HEK293 (cell line): Measurements from ENCODE around the gene S100A7.
"Not testable (repeated sequence)": the region's sequence is repeated elsewhere in the genome, so short reads cannot be mapped to it uniquely, and the experiment has no call there.

Experiments used
- CTCF ChIA-PET: fragments of 350-600 bp; formaldehyde crosslinking; extraction: SDS; loops from one replicate; lab custom pipeline; 2021; ENCODE audit warnings: antibody characterized with exemption; lab: Yijun Ruan, JAX
- POLR2A ChIA-PET: fragments of 300-600 bp; formaldehyde crosslinking; extraction: SDS; loops from one replicate; lab custom pipeline; 2020; ENCODE audit warnings: antibody characterized with exemption, inconsistent platforms; lab: Yijun Ruan, JAX
- H3K27ac ChIP-seq: fragments of 200-500 bp; sonication (Bioruptor generic); 2 replicates; pipeline ENCODE4 v1.5.1; 2014; ENCODE audit warnings: low read depth, low read length, control low read depth, inconsistent platforms; ENCODE audit errors: extremely low read depth
- H3K36me3 ChIP-seq, 2 experiments: fragments of 200-500 bp in 1 of 2; sonication (Bioruptor generic) in 1 of 2; 1 replicate in 1 of 2; 2 replicates in 1 of 2; pipeline ENCODE4 v1.5.1; 2014 to 2017; ENCODE audit warnings: inconsistent platforms in 2 of 2, low read length in 2 of 2; ENCODE audit not compliant: control insufficient read depth in 2 of 2, insufficient read depth in 1 of 2
- H3K4me1 ChIP-seq: fragments of 200-500 bp; sonication (Bioruptor generic); 2 replicates; pipeline ENCODE4 v1.5.1; 2014; ENCODE audit warnings: mild to moderate bottlenecking, low read length, inconsistent platforms; ENCODE audit not compliant: control insufficient read depth, insufficient read depth
- H3K4me3 ChIP-seq: 2 replicates; pipeline ENCODE4 v1.5.1; 2011; ENCODE audit warnings: low read depth, mild to moderate bottlenecking, control low read depth, low read length, moderate library complexity
- H3K9me3 ChIP-seq: fragments of 200-500 bp; sonication (Bioruptor generic); 2 replicates; pipeline ENCODE4 v1.5.1; 2014; ENCODE audit warnings: low read depth, low read length, inconsistent platforms; ENCODE audit not compliant: control insufficient read depth, insufficient read depth
- EGR2 ChIP-seq: fragments of 450-650 bp; formaldehyde crosslinking; IDR thresholded peaks from 2 replicates; pipeline ENCODE4 v1.5.1; 2016; ENCODE audit warnings: low read depth, missing biosample characterization, missing genetic modification characterization
- KLF1 ChIP-seq: fragments of 450-650 bp; formaldehyde crosslinking; IDR thresholded peaks from 2 replicates; pipeline ENCODE4 v1.5.1; 2016; ENCODE audit warnings: missing biosample characterization, missing genetic modification characterization
- RBAK ChIP-seq: fragments of 450-650 bp; formaldehyde crosslinking; IDR thresholded peaks from 2 replicates; pipeline ENCODE4 v1.5.1; 2016; ENCODE audit warnings: missing biosample characterization, missing genetic modification characterization
- ZNF404 ChIP-seq: fragments of 450-650 bp; formaldehyde crosslinking; IDR thresholded peaks from 2 replicates; pipeline ENCODE4 v1.5.1; 2017; ENCODE audit warnings: missing biosample characterization, missing genetic modification characterization
- ZNF521 ChIP-seq: fragments of 450-650 bp; formaldehyde crosslinking; IDR thresholded peaks from 2 replicates; pipeline ENCODE4 v1.5.1; 2017; ENCODE audit warnings: missing biosample characterization, mild to moderate bottlenecking, missing genetic modification characterization
- ZNF830 ChIP-seq: fragments of 450-650 bp; IDR thresholded peaks from 2 replicates; pipeline ENCODE4 v1.5.0; 2018; ENCODE audit warnings: missing biosample characterization, missing genetic modification characterization, low read depth, mild to moderate bottlenecking, moderate library complexity
- TF ChIP-seq, protein P1 (sequence below): fragments of 450-650 bp; formaldehyde crosslinking; IDR thresholded peaks from 2 replicates; pipeline ENCODE4 v1.5.1; 2016; ENCODE audit warnings: missing biosample characterization, missing genetic modification characterization
- TF ChIP-seq, protein P2 (sequence below): fragments of 450-650 bp; formaldehyde crosslinking; IDR thresholded peaks from 2 replicates; pipeline ENCODE4 v1.5.1; 2016; ENCODE audit warnings: missing biosample characterization, missing genetic modification characterization, borderline replicate concordance
- TF ChIP-seq, protein P3 (sequence below): fragments of 450-650 bp; formaldehyde crosslinking; IDR thresholded peaks from 2 replicates; pipeline ENCODE4 v1.5.1; 2017; ENCODE audit warnings: missing biosample characterization, missing genetic modification characterization
- TF ChIP-seq, protein P4 (sequence below): IDR thresholded peaks from 2 replicates; pipeline ENCODE4 v1.6.1; 2011; ENCODE audit warnings: mild to moderate bottlenecking, low read depth, low read length, borderline replicate concordance
- TF ChIP-seq, protein P5 (sequence below): fragments of 450-650 bp; formaldehyde crosslinking; IDR thresholded peaks from 2 replicates; pipeline ENCODE4 v1.5.1; 2016; ENCODE audit warnings: missing biosample characterization, missing genetic modification characterization
- TF ChIP-seq, protein P6 (sequence below): fragments of 450-650 bp; formaldehyde crosslinking; conservative IDR thresholded peaks from 2 replicates; pipeline ENCODE4 v1.5.1; 2016; ENCODE audit warnings: low read depth, missing biosample characterization, missing genetic modification characterization

The S100A7 gene

DNA sequence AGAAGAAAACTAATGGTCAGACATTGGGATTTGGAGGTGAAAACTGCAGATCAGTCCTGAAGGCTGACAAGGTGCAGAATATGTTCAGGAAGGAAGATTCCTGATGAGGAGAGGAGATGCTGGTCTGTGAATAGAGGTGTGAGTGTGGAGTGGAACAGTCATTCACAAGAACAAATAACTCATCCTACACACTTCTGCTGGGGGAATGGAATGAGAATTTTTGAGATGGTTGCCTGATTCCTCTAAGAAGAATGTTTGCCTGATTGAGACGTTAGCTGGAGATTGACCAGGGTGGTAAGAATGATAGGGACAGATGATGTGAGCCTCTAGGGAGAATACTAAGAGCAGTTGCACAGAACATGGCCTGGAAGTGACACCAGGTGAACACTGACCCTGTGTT, 4.1 kb downstream of the S100A7 start (continued):
- TF ChIP-seq, protein P1, sequence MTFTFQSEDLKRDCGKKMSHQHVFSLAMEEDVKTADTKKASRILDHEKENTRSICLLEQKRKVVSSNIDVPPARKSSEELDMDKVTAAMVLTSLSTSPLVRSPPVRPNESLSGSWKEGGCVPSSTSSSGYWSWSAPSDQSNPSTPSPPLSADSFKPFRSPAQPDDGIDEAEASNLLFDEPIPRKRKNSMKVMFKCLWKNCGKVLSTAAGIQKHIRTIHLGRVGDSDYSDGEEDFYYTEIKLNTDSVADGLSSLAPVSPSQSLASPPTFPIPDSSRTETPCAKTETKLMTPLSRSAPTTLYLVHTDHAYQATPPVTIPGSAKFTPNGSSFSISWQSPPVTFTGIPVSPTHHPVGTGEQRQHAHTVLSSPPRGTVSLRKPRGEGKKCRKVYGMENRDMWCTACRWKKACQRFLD (tag by site-specific recombination) = no peak
- TF ChIP-seq EGR2 (tag by site-specific recombination) = no peak

DNA sequence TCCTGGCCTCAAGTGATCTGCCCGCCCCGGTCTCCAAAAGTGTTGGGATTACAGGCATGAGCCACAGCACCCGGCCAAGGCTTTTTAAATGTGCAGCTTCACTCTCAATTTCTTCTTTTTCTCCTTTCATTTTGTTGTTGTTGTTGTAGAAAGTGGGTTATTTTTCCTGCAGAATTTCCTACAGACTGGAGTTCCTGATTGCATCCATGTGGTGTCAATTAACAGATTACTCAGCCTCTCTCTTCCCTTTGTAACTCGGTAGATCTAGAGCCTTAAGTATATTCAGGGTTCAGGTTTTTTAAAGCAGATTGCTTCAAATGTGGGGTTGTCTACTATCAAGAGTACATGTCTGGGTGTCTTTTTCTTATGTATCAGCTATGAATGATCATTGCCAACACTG, 11.6 kb downstream of the S100A7 start:
- POLR2A ChIA-PET, H3K27ac ChIP-seq, H3K4me3 ChIP-seq, H3K9me3 ChIP-seq, CTCF ChIA-PET, H3K36me3 ChIP-seq, H3K4me1 ChIP-seq: not testable (repeated sequence)

DNA sequence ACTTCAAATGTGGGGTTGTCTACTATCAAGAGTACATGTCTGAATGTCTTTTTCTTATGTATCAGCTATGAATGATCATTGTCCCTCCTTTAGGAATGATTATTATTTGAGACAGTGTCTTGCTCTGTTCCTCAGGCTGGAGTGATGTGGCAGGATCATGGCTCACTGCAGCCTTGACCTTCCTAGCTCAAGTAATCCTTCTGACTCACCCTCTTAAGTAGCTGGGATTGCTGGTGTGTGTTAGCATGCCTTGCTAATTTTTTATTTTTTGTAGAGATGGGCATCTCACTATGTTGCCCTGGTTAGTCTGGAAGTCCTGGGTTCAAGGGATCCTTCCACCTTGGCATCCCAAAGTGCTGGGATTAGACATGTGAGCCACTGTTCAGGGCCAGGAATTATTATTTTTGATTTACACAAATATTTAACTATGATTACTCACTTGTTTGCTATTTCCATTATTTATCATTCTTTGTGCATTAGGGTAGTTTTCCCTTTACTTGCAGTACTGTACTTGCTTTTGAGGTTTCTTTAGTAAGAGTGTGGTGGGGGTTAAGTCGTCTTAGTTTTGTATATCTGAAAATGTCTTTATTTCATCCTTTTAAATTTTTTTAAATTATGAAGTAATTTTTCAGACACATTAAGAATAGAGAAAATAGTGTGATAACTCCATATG, 12.8 kb downstream of the S100A7 start:
- POLR2A ChIA-PET = interaction anchor here (1.1 kb wide), 1 partner anchor 186 kb away, joined by 3 read pairs; the partner anchor contains the start of gene CHTOP

More for the DNA sequence above, 12.8 kb downstream of the S100A7 start:
- H3K4me1 ChIP-seq = no peaks in the 10 kb centered on the region
- no peak overlapping the region for H3K4me3 ChIP-seq
- CTCF ChIA-PET = interaction anchor here (1.1 kb wide), 1 partner anchor 19 kb away, joined by 3 read pairs; no protein-coding TSS in a partner anchor
- no peak overlapping the region for H3K27ac ChIP-seq
- H3K36me3 ChIP-seq = no peaks in the 10 kb centered on the region
- no peaks in the 10 kb centered on the region for H3K9me3 ChIP-seq
- TF ChIP-seq ZNF404 (no peak), RBAK (no peak), ZNF521 (tag by site-specific recombination) (no peak), KLF1 (tag by site-specific recombination) (no peak), ZNF830 (tag by site-specific recombination) (no peak)
- TF ChIP-seq, protein P2, sequence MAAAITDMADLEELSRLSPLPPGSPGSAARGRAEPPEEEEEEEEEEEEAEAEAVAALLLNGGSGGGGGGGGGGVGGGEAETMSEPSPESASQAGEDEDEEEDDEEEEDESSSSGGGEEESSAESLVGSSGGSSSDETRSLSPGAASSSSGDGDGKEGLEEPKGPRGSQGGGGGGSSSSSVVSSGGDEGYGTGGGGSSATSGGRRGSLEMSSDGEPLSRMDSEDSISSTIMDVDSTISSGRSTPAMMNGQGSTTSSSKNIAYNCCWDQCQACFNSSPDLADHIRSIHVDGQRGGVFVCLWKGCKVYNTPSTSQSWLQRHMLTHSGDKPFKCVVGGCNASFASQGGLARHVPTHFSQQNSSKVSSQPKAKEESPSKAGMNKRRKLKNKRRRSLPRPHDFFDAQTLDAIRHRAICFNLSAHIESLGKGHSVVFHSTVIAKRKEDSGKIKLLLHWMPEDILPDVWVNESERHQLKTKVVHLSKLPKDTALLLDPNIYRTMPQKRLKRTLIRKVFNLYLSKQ (tag by site-specific recombination) = no peak
- TF ChIP-seq, protein P3, sequence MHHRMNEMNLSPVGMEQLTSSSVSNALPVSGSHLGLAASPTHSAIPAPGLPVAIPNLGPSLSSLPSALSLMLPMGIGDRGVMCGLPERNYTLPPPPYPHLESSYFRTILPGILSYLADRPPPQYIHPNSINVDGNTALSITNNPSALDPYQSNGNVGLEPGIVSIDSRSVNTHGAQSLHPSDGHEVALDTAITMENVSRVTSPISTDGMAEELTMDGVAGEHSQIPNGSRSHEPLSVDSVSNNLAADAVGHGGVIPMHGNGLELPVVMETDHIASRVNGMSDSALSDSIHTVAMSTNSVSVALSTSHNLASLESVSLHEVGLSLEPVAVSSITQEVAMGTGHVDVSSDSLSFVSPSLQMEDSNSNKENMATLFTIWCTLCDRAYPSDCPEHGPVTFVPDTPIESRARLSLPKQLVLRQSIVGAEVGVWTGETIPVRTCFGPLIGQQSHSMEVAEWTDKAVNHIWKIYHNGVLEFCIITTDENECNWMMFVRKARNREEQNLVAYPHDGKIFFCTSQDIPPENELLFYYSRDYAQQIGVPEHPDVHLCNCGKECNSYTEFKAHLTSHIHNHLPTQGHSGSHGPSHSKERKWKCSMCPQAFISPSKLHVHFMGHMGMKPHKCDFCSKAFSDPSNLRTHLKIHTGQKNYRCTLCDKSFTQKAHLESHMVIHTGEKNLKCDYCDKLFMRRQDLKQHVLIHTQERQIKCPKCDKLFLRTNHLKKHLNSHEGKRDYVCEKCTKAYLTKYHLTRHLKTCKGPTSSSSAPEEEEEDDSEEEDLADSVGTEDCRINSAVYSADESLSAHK (tag by site-specific recombination) = no peak
- TF ChIP-seq, protein P4, sequence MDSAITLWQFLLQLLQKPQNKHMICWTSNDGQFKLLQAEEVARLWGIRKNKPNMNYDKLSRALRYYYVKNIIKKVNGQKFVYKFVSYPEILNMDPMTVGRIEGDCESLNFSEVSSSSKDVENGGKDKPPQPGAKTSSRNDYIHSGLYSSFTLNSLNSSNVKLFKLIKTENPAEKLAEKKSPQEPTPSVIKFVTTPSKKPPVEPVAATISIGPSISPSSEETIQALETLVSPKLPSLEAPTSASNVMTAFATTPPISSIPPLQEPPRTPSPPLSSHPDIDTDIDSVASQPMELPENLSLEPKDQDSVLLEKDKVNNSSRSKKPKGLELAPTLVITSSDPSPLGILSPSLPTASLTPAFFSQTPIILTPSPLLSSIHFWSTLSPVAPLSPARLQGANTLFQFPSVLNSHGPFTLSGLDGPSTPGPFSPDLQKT = no peak
- TF ChIP-seq, protein P5, sequence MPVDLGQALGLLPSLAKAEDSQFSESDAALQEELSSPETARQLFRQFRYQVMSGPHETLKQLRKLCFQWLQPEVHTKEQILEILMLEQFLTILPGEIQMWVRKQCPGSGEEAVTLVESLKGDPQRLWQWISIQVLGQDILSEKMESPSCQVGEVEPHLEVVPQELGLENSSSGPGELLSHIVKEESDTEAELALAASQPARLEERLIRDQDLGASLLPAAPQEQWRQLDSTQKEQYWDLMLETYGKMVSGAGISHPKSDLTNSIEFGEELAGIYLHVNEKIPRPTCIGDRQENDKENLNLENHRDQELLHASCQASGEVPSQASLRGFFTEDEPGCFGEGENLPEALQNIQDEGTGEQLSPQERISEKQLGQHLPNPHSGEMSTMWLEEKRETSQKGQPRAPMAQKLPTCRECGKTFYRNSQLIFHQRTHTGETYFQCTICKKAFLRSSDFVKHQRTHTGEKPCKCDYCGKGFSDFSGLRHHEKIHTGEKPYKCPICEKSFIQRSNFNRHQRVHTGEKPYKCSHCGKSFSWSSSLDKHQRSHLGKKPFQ = no peak
- TF ChIP-seq, protein P6, sequence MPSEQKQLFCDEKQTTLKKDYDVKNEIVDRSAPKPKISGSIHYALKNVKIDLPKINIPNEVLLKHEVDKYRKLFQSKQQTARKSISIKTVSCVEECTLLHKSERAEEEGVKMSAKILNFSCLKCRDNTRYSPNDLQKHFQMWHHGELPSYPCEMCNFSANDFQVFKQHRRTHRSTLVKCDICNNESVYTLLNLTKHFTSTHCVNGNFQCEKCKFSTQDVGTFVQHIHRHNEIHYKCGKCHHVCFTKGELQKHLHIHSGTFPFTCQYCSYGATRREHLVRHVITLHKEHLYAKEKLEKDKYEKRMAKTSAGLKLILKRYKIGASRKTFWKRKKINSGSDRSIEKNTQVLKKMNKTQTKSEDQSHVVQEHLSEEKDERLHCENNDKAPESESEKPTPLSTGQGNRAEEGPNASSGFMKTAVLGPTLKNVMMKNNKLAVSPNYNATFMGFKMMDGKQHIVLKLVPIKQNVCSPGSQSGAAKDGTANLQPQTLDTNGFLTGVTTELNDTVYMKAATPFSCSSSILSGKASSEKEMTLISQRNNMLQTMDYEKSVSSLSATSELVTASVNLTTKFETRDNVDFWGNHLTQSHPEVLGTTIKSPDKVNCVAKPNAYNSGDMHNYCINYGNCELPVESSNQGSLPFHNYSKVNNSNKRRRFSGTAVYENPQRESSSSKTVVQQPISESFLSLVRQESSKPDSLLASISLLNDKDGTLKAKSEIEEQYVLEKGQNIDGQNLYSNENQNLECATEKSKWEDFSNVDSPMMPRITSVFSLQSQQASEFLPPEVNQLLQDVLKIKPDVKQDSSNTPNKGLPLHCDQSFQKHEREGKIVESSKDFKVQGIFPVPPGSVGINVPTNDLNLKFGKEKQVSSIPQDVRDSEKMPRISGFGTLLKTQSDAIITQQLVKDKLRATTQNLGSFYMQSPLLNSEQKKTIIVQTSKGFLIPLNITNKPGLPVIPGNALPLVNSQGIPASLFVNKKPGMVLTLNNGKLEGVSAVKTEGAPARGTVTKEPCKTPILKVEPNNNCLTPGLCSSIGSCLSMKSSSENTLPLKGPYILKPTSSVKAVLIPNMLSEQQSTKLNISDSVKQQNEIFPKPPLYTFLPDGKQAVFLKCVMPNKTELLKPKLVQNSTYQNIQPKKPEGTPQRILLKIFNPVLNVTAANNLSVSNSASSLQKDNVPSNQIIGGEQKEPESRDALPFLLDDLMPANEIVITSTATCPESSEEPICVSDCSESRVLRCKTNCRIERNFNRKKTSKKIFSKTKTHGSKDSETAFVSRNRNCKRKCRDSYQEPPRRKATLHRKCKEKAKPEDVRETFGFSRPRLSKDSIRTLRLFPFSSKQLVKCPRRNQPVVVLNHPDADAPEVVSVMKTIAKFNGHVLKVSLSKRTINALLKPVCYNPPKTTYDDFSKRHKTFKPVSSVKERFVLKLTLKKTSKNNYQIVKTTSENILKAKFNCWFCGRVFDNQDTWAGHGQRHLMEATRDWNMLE (tag by site-specific recombination) = no peak
